ENCODE data around the gene SWAP70. TPM values are rescaled to one million over a fixed set of nuclear protein-coding genes. Genes with fewer than 3 reads are reported as not detected.
"Not testable (repeated sequence)": the region's sequence is repeated elsewhere in the genome, so short reads cannot be mapped to it uniquely, and the experiment has no call there.

The SWAP70 gene
- total RNA-seq, 3 donors from 2014 or later (not counting 1 experiment from before 2014, with no cell fraction given): 11.8 to 14.0 (median 11.9) TPM

- H3K4me1 Mint-ChIP-seq: no peaks in the 10 kb centered on the region
- intact Hi-C loops (cut with micrococcal nuclease): no loop called here
- Histone ChIP-seq H3K27ac (ENCODE audit: low read length) (peak overlapping the region; percentile 58), H3K27me3 (ENCODE audit: control insufficient read depth, insufficient read depth, low read length) (no peaks in the 10 kb centered on the region), H3K36me3 (ENCODE audit: control insufficient read depth, insufficient read depth, low read length) (peaks cover 9% of the 10 kb centered on the region), H3K4me3 (ENCODE audit: low read length) (no peak overlapping the region), H3K9me3 (ENCODE audit: control insufficient read depth, insufficient read depth, low read length) (no peaks in the 10 kb centered on the region), H3K4me1 (ENCODE audit: control insufficient read depth, insufficient read depth, low read length) (peaks cover 13% of the 10 kb centered on the region)
- ATAC-seq (no peak), DNase-seq (no peak)
- H3K4me3 Mint-ChIP-seq: no peak overlapping the region
- no peaks in the 10 kb centered on the region for H3K36me3 Mint-ChIP-seq
- H3K27ac Mint-ChIP-seq: no peak overlapping the region
- no peaks in the 10 kb centered on the region for H3K27me3 Mint-ChIP-seq (ENCODE audit: low read depth in 2 of 2)
- no peaks in the 10 kb centered on the region for H3K9me3 Mint-ChIP-seq
- TF ChIP-seq CTCF (IDR thresholded peaks at IDR 0.05): no peak
These were observed 28.0 kb downstream of the SWAP70 start for GRCh38 chr11:9691865-9692264.

- no peaks in the 10 kb centered on the region for H3K9me3 ChIP-seq (ENCODE audit: control insufficient read depth, insufficient read depth, low read length)
- Mint-ChIP-seq H3K36me3 (no peaks in the 10 kb centered on the region), H3K4me1 (no peaks in the 10 kb centered on the region), H3K27me3 (ENCODE audit: low read depth in 2 of 2) (no peaks in the 10 kb centered on the region), H3K9me3 (no peaks in the 10 kb centered on the region), H3K4me3 (no peak overlapping the region), H3K27ac (no peak overlapping the region)
- DNase-seq (no peak), ATAC-seq (no peak)
- TF ChIP-seq CTCF (IDR thresholded peaks at IDR 0.05): no peak
- peaks cover 13% of the 10 kb centered on the region for H3K4me1 ChIP-seq (ENCODE audit: control insufficient read depth, insufficient read depth, low read length)
- peaks cover 11% of the 10 kb centered on the region for H3K36me3 ChIP-seq (ENCODE audit: control insufficient read depth, insufficient read depth, low read length)
- H3K27ac ChIP-seq (ENCODE audit: low read length): peak overlapping the region; percentile 38
- H3K4me3 ChIP-seq (ENCODE audit: low read length): no peak overlapping the region
- no peaks in the 10 kb centered on the region for H3K27me3 ChIP-seq (ENCODE audit: control insufficient read depth, insufficient read depth, low read length)
- intact Hi-C loops (cut with micrococcal nuclease): no loop called here
- WGBS (ENCODE audit: insufficient coverage): 49% methylated on average over 2 of the region's 2 CpGs
These were observed 28.8 kb downstream of the SWAP70 start for GRCh38 chr11:9692691-9693090.

- H3K36me3 ChIP-seq (ENCODE audit: control insufficient read depth, insufficient read depth, low read length): peaks cover 11% of the 10 kb centered on the region
- TF ChIP-seq CTCF (IDR thresholded peaks at IDR 0.05): no peak
- no peaks in the 10 kb centered on the region for H3K27me3 ChIP-seq (ENCODE audit: control insufficient read depth, insufficient read depth, low read length)
- ATAC-seq (no peak), DNase-seq (no peak)
- no peak overlapping the region for H3K4me3 ChIP-seq (ENCODE audit: low read length)
- H3K4me3 Mint-ChIP-seq: no peak overlapping the region
- intact Hi-C loops (cut with micrococcal nuclease): no loop called here
- H3K27me3 Mint-ChIP-seq (ENCODE audit: low read depth in 2 of 2): no peaks in the 10 kb centered on the region
- H3K9me3 Mint-ChIP-seq: no peaks in the 10 kb centered on the region
- H3K36me3 Mint-ChIP-seq: no peaks in the 10 kb centered on the region
- H3K9me3 ChIP-seq (ENCODE audit: control insufficient read depth, insufficient read depth, low read length): no peaks in the 10 kb centered on the region
- 33% methylated on average over 2 of the region's 2 CpGs for WGBS (ENCODE audit: insufficient coverage)
- peaks cover 17% of the 10 kb centered on the region for H3K4me1 ChIP-seq (ENCODE audit: control insufficient read depth, insufficient read depth, low read length)
- H3K27ac ChIP-seq (ENCODE audit: low read length): peak overlapping the region; percentile 31
- no peak overlapping the region for H3K27ac Mint-ChIP-seq
- no peaks in the 10 kb centered on the region for H3K4me1 Mint-ChIP-seq
These were observed 30.1 kb downstream of the SWAP70 start for GRCh38 chr11:9693801-9694553.

GRCh38 chr11:9695228-9695627 is 31.4 kb downstream of the SWAP70 start:
- 93% methylated on average over 6 of the region's 8 CpGs for WGBS (ENCODE audit: insufficient coverage)
- H3K4me1 Mint-ChIP-seq; DNase-seq; H3K9me3 Mint-ChIP-seq; H3K4me1 ChIP-seq (ENCODE audit: control insufficient read depth, insufficient read depth, low read length); H3K9me3 ChIP-seq (ENCODE audit: control insufficient read depth, insufficient read depth, low read length); ATAC-seq; H3K27ac ChIP-seq (ENCODE audit: low read length); H3K4me3 ChIP-seq (ENCODE audit: low read length); H3K27me3 ChIP-seq (ENCODE audit: control insufficient read depth, insufficient read depth, low read length); H3K4me3 Mint-ChIP-seq; intact Hi-C loops (cut with micrococcal nuclease); H3K27ac Mint-ChIP-seq; H3K36me3 Mint-ChIP-seq; H3K27me3 Mint-ChIP-seq (ENCODE audit: low read depth in 2 of 2): not testable (repeated sequence)
- H3K36me3 ChIP-seq (ENCODE audit: control insufficient read depth, insufficient read depth, low read length): peaks cover 11% of the 10 kb centered on the region

All from natural killer cell (primary cell).